Measurements from ENCODE around the gene DEXI.

DNA sequence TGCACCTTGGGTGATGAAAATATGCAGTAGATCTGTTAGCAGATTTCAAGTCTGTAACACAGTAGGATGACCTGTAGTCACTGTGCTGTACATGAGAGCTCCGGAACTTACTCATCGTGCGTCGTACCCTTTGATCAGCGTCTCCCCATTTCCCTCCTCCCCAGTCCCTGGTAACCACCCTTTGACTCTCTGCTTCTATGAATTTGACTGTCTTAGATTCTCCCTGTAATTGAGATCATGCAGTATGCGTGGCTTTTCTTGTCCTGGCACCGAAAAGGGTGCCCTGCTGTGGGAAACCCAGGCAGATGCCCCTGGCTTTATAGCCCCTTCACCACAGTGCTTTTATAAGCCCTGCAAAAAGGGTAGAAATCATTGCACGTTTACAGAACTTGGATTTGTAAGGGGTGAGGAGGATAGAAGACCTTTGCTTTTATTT, 22.6 kb upstream of the DEXI start:
- TF ChIP-seq, protein P1, sequence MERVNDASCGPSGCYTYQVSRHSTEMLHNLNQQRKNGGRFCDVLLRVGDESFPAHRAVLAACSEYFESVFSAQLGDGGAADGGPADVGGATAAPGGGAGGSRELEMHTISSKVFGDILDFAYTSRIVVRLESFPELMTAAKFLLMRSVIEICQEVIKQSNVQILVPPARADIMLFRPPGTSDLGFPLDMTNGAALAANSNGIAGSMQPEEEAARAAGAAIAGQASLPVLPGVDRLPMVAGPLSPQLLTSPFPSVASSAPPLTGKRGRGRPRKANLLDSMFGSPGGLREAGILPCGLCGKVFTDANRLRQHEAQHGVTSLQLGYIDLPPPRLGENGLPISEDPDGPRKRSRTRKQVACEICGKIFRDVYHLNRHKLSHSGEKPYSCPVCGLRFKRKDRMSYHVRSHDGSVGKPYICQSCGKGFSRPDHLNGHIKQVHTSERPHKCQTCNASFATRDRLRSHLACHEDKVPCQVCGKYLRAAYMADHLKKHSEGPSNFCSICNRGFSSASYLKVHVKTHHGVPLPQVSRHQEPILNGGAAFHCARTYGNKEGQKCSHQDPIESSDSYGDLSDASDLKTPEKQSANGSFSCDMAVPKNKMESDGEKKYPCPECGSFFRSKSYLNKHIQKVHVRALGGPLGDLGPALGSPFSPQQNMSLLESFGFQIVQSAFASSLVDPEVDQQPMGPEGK (CRISPR knock-in tag; IDR thresholded peaks at IDR 0.05; ENCODE audit: borderline replicate concordance) = no peak
- TF ChIP-seq, protein P2, sequence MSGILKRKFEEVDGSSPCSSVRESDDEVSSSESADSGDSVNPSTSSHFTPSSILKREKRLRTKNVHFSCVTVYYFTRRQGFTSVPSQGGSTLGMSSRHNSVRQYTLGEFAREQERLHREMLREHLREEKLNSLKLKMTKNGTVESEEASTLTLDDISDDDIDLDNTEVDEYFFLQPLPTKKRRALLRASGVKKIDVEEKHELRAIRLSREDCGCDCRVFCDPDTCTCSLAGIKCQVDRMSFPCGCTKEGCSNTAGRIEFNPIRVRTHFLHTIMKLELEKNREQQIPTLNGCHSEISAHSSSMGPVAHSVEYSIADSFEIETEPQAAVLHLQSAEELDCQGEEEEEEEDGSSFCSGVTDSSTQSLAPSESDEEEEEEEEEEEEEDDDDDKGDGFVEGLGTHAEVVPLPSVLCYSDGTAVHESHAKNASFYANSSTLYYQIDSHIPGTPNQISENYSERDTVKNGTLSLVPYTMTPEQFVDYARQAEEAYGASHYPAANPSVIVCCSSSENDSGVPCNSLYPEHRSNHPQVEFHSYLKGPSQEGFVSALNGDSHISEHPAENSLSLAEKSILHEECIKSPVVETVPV (CRISPR knock-in tag; IDR thresholded peaks at IDR 0.05) = no peak
- TF ChIP-seq ZFP3 (CRISPR knock-in tag; IDR thresholded peaks at IDR 0.05) (no peak), ZNF8 (CRISPR knock-in tag; IDR thresholded peaks at IDR 0.05) (no peak), RARB (CRISPR knock-in tag; IDR thresholded peaks at IDR 0.05) (no peak), CSDC2 (CRISPR knock-in tag; IDR thresholded peaks at IDR 0.05) (no peak), TOX (CRISPR knock-in tag; IDR thresholded peaks at IDR 0.05; ENCODE audit: borderline replicate concordance) (no peak), GLIS3 (CRISPR knock-in tag; IDR thresholded peaks at IDR 0.05) (no peak), BACH2 (CRISPR knock-in tag; IDR thresholded peaks at IDR 0.05; ENCODE audit: borderline replicate concordance) (no peak)

Measured in SK-N-SH treated with all-trans-retinoic acid at 6 μM for 48 hours (cell line).